ENCODE results near the gene TTC29.

- no peak for TF ChIP-seq RXRA (IDR thresholded peaks at IDR 0.05; ENCODE audit: borderline replicate concordance, low read depth)
- TF ChIP-seq EZH2phosphoT487 (IDR thresholded peaks at IDR 0.05; ENCODE audit: borderline replicate concordance, low read depth) = no peak
- TF ChIP-seq GABPA (IDR thresholded peaks at IDR 0.05; ENCODE audit: low read depth) = no peak
- no peak for TF ChIP-seq MAX (IDR thresholded peaks at IDR 0.05; ENCODE audit: low read depth)
- no peak for TF ChIP-seq CTCF (IDR thresholded peaks at IDR 0.05)
- TF ChIP-seq IRF3 (IDR thresholded peaks at IDR 0.05; ENCODE audit: low read depth, low read length) = no peak
Measured at GRCh38 chr4:146945556-146946374, at the start of gene TTC29.

Data from SK-N-SH (cell line).